Gastrocnemius medialis (tissue), 4 donors: Measurements from ENCODE around the gene AMBRA1.

Experiments used
- CTCF ChIP-seq, 5 experiments: fragments of 450-650 bp in 3 of 5; fragments of 200-600 bp in 2 of 5; sonication (generic) in 2 of 5; IDR thresholded peaks in 4 of 5; conservative IDR thresholded peaks in 1 of 5; 1 replicate in 4 of 5; 2 replicates in 1 of 5; pipeline ENCODE4 v1.5.1; 2016 to 2019; ENCODE audit warnings: antibody characterized with exemption in 5 of 5, mild to moderate bottlenecking in 3 of 5, moderate library complexity in 3 of 5
- POLR2A ChIP-seq, 2 donors: fragments of 450-650 bp; IDR thresholded peaks; one replicate each; pipeline ENCODE4 v1.6.1; 2017; ENCODE audit warnings: antibody characterized with exemption in 2 of 2, mild to moderate bottlenecking in 2 of 2, moderate library complexity in 2 of 2

GRCh38 chr11:46493791-46494190 lies 100.0 kb downstream of the AMBRA1 start:
- TF ChIP-seq POLR2A (IDR thresholded peaks at IDR 0.05) (no peak), CTCF (IDR thresholded peaks at IDR 0.05 in 4 of 5, conservative IDR thresholded peaks at IDR 0.05 in 1 of 5) (no peak)
